GM10266 (cell line): ENCODE results near the gene SIDT1.
"Not testable (repeated sequence)": the region's sequence is repeated elsewhere in the genome, so short reads cannot be mapped to it uniquely, and the experiment has no call there.

Experiments
- DNase-seq: peaks from one replicate; pipeline ENCODE4 v3.0.0; 2012; ENCODE audit errors: extremely low spot score
- TF ChIP-seq, protein P1 (sequence below): IDR thresholded peaks from 2 replicates; pipeline ENCODE4 v1.5.1; 2012; ENCODE audit warnings: mild to moderate bottlenecking, low read depth; ENCODE audit not compliant: control insufficient read depth, insufficient read depth; ENCODE audit errors: missing control alignments

The SIDT1 gene

DNA sequence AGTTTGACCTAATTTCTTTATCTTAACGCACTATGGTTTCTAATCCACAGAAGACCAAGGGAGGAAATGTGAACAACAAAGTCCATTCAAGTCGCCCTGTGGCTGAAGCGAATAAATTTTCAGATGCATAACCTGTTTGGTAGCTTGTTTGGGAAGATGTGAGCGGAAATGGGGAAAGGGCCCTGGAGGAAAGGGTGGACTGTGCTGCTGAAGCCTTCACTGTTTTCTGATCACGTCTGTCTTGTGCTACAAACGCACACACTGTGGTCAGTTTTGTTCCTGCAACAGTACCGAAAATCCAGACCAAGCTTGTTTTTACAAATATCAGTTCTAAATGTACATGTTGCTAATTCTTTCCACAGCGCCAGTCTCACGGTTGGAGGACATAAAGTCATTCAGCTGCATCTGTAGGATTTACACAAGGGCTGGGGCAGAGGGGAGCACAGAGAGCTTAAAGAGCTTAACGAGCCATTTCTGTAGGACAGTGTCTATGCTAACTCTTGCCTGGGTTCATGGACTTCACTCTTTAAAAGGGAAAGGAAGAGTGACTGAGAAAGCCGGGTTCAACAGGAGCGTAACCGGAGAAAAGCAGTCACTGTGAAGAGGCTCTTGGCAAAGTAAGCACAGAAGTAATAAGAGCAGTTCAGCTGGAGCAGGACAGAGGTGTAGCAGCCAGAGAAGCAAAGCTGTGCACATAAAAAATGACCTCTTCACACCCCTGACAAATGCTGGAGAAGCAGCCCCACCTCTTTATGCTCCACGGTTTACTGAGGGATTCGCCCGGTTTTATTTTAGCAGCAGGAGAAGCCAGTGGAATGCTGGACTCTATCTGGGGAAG lies 97.4 kb downstream of the SIDT1 start:
- TF ChIP-seq, protein P1, sequence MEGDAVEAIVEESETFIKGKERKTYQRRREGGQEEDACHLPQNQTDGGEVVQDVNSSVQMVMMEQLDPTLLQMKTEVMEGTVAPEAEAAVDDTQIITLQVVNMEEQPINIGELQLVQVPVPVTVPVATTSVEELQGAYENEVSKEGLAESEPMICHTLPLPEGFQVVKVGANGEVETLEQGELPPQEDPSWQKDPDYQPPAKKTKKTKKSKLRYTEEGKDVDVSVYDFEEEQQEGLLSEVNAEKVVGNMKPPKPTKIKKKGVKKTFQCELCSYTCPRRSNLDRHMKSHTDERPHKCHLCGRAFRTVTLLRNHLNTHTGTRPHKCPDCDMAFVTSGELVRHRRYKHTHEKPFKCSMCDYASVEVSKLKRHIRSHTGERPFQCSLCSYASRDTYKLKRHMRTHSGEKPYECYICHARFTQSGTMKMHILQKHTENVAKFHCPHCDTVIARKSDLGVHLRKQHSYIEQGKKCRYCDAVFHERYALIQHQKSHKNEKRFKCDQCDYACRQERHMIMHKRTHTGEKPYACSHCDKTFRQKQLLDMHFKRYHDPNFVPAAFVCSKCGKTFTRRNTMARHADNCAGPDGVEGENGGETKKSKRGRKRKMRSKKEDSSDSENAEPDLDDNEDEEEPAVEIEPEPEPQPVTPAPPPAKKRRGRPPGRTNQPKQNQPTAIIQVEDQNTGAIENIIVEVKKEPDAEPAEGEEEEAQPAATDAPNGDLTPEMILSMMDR: no peak
- no peak for DNase-seq

DNA sequence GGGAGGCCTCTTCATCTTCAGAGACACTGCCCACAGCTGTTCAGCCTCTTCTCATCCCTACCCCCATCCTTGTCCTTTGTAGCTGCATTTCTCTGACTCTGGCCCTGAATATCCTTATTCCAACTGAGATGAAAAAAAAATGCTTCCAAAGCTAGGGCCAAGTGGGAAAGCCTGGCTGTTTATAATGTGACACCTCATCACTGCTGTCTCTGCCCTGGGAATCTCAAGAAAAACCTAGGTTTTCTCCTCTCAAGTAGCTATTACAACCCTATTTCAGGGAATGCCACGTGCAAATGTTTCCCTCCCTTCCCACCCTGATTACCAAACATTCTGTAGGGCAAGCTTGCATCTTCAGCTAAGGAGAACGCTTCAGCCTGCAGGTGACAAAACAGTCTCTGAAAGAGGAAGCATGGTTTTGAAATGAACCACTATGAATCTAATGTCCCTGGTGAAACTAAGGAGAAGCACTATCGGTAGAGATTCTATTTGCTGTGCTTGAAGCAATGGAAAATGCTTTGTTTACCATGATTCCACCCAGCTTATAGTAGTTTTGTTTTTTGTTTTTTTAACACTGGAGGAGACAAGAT lies 98.7 kb downstream of the SIDT1 start:
- TF ChIP-seq, protein P1: no peak
- no peak for DNase-seq

DNA sequence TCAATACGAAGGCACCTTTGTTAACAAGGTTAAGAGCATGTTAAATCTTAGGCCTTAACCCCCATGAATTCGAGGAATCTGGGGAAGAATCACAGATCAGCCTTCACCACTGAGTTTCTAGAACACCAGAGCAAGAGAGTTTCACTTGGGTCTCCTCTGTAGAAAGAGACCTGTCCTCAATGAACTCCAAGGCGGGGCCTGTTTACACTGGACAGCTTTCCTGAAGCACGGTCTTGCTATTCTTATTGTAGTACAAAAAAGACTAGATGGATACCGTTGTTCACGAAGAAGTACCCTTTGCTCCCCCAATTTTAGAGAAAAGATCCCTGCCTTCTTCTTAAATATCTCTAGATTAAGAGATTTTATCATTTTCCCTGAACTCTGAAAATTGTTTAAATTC lies 99.2 kb downstream of the SIDT1 start:
- DNase-seq: no peak
- TF ChIP-seq, protein P1: no peak

DNA sequence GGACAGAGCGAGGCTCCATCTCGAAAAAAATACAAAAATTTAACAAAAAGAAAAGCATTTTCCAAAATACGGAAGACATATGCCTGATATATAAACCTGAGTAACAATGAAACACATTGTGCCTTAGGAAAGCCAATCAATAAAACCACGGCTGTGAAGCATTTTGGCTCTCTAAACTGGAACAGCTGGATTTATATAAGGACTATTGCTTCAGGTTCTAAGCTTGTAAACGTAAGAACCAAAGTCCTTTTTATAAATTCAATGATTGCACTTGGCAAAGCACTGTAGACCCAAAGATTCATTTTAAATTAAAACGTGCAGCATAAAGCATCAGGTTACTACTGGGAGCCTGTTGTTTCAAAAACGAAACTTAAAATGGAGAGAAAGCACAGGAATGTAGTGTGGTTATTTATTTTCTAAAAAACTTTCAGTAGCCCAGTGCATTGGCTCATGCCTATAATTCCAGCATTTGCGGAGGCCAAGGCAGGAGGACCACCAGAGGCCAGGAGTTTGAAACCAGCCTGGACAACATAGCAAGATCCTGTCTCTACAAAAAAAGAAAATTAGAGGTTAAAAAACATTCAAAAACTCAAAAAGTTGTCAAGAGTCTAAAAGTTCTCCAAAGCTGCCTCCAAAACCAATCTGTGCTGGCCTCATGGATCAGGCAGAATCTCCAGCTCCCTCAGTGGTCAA lies 102.6 kb downstream of the SIDT1 start:
- TF ChIP-seq, protein P1: no peak

DNA sequence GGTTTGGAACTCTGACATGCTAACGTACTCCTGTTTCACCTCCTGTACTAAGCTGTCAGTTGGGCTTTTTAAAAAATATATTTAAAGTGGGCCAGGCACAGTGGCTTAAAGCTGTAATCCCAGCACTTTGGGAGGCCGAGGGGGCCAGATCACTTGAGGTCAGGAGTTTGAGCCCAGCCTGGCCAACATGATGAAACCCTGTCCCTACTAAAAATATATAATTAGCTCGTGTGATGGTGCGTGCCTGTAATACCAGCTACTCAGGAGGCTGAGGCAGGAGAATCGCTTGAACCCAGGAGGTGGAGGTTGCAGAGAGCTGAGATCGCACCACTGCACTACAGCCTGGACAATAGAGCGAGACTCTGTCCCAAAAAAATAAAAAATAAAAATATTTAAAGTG lies 103.7 kb downstream of the SIDT1 start:
- DNase-seq: not testable (repeated sequence)

More for the DNA sequence above, 102.6 kb downstream of the SIDT1 start:
- no peak for DNase-seq

DNA sequence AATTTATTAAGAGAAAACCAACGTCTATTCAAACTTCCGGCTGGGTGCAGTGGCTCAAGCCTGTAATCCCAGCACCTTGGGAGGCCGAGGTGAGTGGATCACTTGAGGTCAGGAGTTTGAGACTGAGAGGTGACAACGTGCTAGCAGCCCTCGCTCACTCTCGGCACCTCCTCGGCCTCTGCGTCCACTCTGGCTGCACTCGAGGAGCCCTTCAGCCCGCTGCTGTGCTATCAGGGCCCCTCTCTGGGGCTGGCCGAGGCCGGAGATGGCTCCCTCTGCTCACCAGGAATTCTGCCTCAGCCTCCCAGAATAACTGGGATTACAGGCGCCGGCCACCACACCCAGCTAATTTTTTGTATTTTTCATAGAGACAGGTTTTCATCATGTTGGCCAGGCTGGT lies 105.4 kb downstream of the SIDT1 start:
- TF ChIP-seq, protein P1: no peak
- no peak for DNase-seq

DNA sequence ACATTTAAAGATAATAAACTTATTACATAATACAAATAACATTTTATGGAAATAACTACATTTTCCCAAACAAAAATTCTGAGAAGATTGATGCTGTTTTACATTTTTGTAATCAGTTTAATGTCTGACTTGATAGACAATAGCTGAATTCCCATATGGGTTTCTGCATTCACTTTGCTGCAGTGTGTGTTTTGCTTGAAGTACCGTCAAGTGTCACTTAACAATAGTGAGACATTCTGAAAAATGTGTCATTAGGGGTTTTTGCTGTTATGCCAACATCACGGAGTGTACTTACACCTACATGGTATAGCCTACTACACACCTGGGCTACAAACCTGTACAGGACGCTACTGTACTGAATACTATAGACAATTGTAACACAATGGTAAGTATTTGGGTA lies 106.6 kb downstream of the SIDT1 start:
- TF ChIP-seq, protein P1: no peak
- DNase-seq: no peak
